ENCODE results near the gene CCL20.

DNA sequence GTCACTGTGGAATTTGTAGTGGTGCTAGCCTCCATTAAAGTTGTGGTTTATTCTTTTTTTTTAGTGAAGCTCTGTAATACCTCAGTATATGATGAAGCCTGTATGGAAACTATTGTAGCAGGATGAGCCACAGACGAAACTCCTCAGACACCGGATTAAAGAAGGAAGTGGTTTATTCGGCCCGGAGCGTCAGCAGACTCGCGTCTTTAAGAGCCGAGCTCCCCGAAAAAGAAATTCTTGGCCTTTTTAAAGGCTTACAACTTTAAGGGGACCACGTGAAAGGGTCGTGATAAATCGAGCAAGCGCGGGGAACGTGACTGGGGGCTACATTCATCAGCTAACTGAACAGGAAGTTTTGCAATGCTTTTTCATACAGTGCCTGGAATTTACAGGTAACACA lies 8.1 kb upstream of the CCL20 start:
- TF ChIP-seq CTCF (conservative IDR thresholded peaks at IDR 0.05; ENCODE audit: low read depth, low read length) (no peak), EZH2 (IDR thresholded peaks at IDR 0.05; ENCODE audit: borderline replicate concordance, low read depth, low read length, poor library complexity, severe bottlenecking) (no peak)

Measured in A673 (cell line).